HCT116 (cell line): Measurements from ENCODE around the gene TRIB2.

ENCODE experiments used
- CTCF ChIP-seq, 3 experiments: fragments of 200-600 bp in 1 of 3; sonication (generic) in 1 of 3; IDR thresholded peaks in 2 of 3; conservative IDR thresholded peaks in 1 of 3; 2 replicates each; pipeline ENCODE4 v1.5.1; 2012 to 2017; ENCODE audit warnings: low read depth in 2 of 3, low read length in 2 of 3, antibody characterized with exemption in 1 of 3, borderline replicate concordance in 1 of 3, control low read depth in 1 of 3, mild to moderate bottlenecking in 1 of 3, mixed read lengths in 1 of 3, mixed run types in 1 of 3, moderate library complexity in 1 of 3; ENCODE audit not compliant: insufficient read depth in 1 of 3
- POLR2A ChIP-seq: IDR thresholded peaks from 2 replicates; pipeline ENCODE4 v1.7.0; 2011; ENCODE audit warnings: borderline replicate concordance; ENCODE audit not compliant: insufficient read depth, insufficient read length; ENCODE audit errors: extremely low read depth
- RAD21 ChIP-seq: IDR thresholded peaks from 2 replicates; pipeline ENCODE4 v1.6.1; 2012; ENCODE audit warnings: low read depth, mild to moderate bottlenecking
- SIN3A ChIP-seq: IDR thresholded peaks from 2 replicates; pipeline ENCODE4 v1.6.1; 2012; ENCODE audit warnings: low read depth

GRCh38 chr2:12781329-12781728, 64.6 kb downstream of the TRIB2 start:
- TF ChIP-seq RAD21 (no peak), CTCF (IDR thresholded peaks at IDR 0.05 in 2 of 3, conservative IDR thresholded peaks at IDR 0.05 in 1 of 3; ENCODE audit: borderline replicate concordance in 1 of 3, insufficient read depth in 1 of 3, low read depth in 2 of 3, low read length in 2 of 3) (no peak), POLR2A (no peak), SIN3A (no peak)
